ENCODE measurements around the gene CBFB.
"Not testable (repeated sequence)": the region's sequence is repeated elsewhere in the genome, so short reads cannot be mapped to it uniquely, and the experiment has no call there.

Gene CBFB

GRCh38 chr16:67117716-67118115 lies 88.8 kb downstream of the CBFB start:
- Histone ChIP-seq H3K27ac (replicated peaks) (no peak overlapping the region), H3K27me3 (ENCODE audit: insufficient read depth, poor library complexity, severe bottlenecking) (no peaks in the 10 kb centered on the region), H3K4me3 (replicated peaks; ENCODE audit: insufficient read depth, low read length) (no peak overlapping the region)
- no peak for DNase-seq (ENCODE audit: low read depth in 1 of 2, low spot score in 1 of 2)
- TF ChIP-seq SPI1 (IDR thresholded peaks at IDR 0.05; ENCODE audit: borderline replicate concordance, low read depth): no peak
- TF ChIP-seq REST (IDR thresholded peaks at IDR 0.05; ENCODE audit: insufficient replicate concordance, low read depth): no peak
- TF ChIP-seq CTCF (IDR thresholded peaks at IDR 0.05; ENCODE audit: insufficient read depth, low read length): no peak
- TF ChIP-seq POLR2AphosphoS5 (IDR thresholded peaks at IDR 0.05; ENCODE audit: low read depth): no peak
- TF ChIP-seq GABPA (IDR thresholded peaks at IDR 0.05; ENCODE audit: low read depth): no peak

- no peaks in the 10 kb centered on the region for H3K27me3 ChIP-seq (ENCODE audit: insufficient read depth, poor library complexity, severe bottlenecking)
- TF ChIP-seq GABPA (IDR thresholded peaks at IDR 0.05; ENCODE audit: low read depth) (no peak), SPI1 (IDR thresholded peaks at IDR 0.05; ENCODE audit: borderline replicate concordance, low read depth) (no peak), POLR2AphosphoS5 (IDR thresholded peaks at IDR 0.05; ENCODE audit: low read depth) (no peak), CTCF (IDR thresholded peaks at IDR 0.05; ENCODE audit: insufficient read depth, low read length) (no peak), REST (IDR thresholded peaks at IDR 0.05; ENCODE audit: insufficient replicate concordance, low read depth) (no peak)
- H3K4me3 ChIP-seq (replicated peaks; ENCODE audit: insufficient read depth, low read length): no peak overlapping the region
- H3K27ac ChIP-seq (replicated peaks): no peak overlapping the region
- DNase-seq (ENCODE audit: low read depth in 1 of 2, low spot score in 1 of 2): no peak
Observed at GRCh38 chr16:67120025-67120424, 91.1 kb downstream of the CBFB start.

- H3K4me3 ChIP-seq (replicated peaks; ENCODE audit: insufficient read depth, low read length); DNase-seq (ENCODE audit: low read depth in 1 of 2, low spot score in 1 of 2); H3K27ac ChIP-seq (replicated peaks); H3K27me3 ChIP-seq (ENCODE audit: insufficient read depth, poor library complexity, severe bottlenecking): not testable (repeated sequence)
Observed at GRCh38 chr16:67122799-67123198, 93.8 kb downstream of the CBFB start.

- DNase-seq (ENCODE audit: low read depth in 1 of 2, low spot score in 1 of 2): no peak
- H3K27me3 ChIP-seq (ENCODE audit: insufficient read depth, poor library complexity, severe bottlenecking): no peaks in the 10 kb centered on the region
- TF ChIP-seq GABPA (IDR thresholded peaks at IDR 0.05; ENCODE audit: low read depth) (no peak), CTCF (IDR thresholded peaks at IDR 0.05; ENCODE audit: insufficient read depth, low read length) (no peak), SPI1 (IDR thresholded peaks at IDR 0.05; ENCODE audit: borderline replicate concordance, low read depth) (no peak), REST (IDR thresholded peaks at IDR 0.05; ENCODE audit: insufficient replicate concordance, low read depth) (no peak), POLR2AphosphoS5 (IDR thresholded peaks at IDR 0.05; ENCODE audit: low read depth) (no peak)
- H3K27ac ChIP-seq (replicated peaks): no peak overlapping the region
- H3K4me3 ChIP-seq (replicated peaks; ENCODE audit: insufficient read depth, low read length): no peak overlapping the region
Observed at GRCh38 chr16:67128417-67128816, 99.5 kb downstream of the CBFB start.

All from HL-60 (cell line).